ENCODE data around the gene NCKAP5.

NCKAP5 gene

GRCh38 chr2:133568172-133568571 is at the start of gene NCKAP5:
Gene NCKAP5 (minus strand): TSS chr2:133568463. CDS start chr2:133517526, 50,937 bp downstream.
- DNase-seq (ENCODE audit: low read depth in 2 of 2), result no peak

- DNase-seq (ENCODE audit: low read depth in 2 of 2), result no peak
These were observed 41.4 kb upstream of the NCKAP5 start for GRCh38 chr2:133609664-133610063.

DNA sequence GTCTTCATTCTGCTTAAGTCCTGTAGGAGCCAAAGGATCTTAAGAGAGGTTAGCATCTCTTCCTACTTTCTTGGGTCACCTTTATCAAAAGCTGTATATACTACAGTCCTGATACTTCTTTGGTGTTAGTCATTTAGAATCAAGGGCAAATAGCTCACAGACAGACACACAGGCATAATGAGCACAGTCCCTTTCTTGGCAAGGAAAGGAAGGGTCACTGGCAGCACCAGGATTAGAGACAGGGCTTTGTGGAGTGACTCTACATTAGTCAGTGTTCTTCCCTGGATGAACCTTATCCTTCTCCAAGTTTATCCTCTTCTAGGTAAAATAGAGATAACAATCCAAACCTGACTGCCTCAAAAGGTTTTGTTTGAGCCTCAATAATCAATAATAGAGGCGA is 40.0 kb upstream of the NCKAP5 start:
- DNase-seq (ENCODE audit: low read depth in 2 of 2), result no peak

DNA sequence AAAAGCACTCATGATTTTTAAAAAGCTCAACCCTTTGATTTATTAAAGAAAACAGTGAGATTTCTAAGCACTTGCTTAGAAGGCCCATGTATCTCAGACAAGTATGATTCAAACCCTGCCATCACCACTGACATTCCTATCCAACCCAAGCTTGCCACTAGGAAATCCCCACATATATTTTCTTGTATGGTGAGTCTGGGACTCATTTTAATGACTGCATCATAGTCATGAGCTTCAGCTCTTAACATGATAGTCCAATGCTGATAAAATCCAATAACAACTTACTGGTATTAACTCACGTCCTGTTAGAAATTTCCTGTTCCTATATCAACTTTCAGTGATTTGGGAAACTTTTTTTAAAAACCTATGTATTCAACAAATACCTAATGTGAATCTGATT is 39.4 kb upstream of the NCKAP5 start:
- DNase-seq (ENCODE audit: low read depth in 2 of 2), result no peak

GRCh38 chr2:133606616-133607015 is 38.4 kb upstream of the NCKAP5 start:
- DNase-seq (ENCODE audit: low read depth in 2 of 2), result no peak

- DNase-seq (ENCODE audit: low read depth in 2 of 2), result no peak
These were observed 37.5 kb upstream of the NCKAP5 start for GRCh38 chr2:133605766-133606137.

DNA sequence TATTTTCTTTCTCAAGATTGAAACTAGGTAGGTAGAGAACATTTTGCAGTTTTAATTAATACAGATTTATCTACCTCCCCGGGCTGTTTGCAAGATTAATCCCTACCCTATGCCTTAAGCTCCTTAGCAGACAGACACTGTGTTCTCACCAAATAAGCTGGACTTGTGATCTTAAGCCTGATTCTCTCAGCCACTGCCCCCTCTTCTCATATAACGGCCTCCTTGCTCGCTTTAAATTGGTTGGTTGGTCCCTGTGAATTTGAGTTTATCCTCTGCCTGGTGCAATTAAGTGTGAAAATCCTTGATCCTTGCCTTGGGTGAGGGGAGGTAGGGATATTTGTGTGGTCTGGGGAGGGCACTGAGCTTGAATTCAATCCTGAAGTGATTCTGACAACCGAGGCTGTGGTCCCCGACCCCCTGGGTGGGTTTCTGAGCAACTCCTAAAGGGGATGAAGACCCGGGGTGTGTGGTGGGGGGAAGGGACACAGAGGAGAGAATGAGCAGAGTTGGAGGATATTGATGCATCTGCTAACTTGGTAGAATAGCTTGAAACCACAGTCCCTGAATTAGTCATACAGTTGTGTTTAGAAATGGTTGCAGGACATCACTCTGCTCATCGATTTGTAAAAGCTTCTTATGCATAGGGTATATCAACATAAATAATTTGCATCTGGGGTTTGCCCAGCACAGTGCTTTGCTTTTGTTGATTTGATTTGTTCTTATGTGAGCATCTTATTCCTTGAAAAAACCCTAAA is 36.9 kb upstream of the NCKAP5 start:
- no peak for DNase-seq (ENCODE audit: low read depth in 2 of 2)

DNA sequence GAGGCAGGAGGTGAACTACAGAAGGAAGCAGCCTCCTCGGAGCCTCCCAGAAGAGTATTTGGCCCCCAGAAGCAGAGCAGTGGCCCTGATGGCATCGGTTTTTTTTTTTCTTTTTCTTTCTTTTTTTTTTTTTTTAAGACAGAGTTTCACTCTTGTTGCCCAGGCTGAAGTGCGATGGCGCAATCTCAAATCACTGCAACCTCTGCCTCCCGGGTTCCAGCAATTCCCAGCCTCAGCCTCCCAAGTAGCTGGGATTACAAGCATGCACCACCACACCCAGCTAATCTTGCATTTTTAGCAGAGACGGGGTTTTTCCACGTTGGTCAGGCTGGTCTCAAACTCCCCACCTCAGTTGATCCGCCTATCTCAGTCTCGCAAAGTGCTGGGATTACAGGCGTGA is 34.8 kb upstream of the NCKAP5 start:
- DNase-seq (ENCODE audit: low read depth in 2 of 2), result no peak

- no peak for DNase-seq (ENCODE audit: low read depth in 2 of 2)
These were observed 34.3 kb upstream of the NCKAP5 start for GRCh38 chr2:133602538-133602937.

DNA sequence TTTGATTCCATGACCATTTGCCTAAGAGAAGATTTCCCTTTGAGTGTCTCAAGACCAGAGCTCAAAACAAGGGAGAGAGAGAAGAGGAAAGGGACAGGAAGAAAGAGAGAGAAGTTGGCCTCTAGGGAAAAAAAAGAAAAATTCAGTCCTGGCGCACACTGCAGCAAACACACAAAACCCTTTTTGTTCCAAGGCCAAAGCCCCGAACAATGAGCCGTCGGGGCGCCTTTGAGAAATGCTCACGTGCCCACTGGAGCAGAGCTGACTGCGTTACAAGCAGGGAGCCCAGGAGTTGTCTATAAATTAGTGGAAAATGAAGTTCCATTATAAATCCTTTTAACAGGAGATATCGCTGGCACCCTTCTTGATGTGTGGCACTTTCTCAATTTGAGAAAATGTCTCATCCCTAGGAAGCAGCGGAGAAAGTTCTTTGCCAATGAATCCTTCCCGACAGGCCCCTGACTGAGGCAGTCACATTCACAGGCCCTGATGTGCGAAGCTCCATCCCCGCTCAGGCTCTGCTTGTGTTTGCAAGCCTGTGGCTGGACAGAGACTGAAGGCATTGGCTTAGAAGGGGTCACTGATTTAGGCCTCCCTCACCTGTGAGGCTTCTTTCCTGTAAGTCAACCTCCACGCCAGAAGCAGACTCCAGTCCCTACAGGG is 32.1 kb upstream of the NCKAP5 start:
- DNase-seq (ENCODE audit: low read depth in 2 of 2), result no peak

DNA sequence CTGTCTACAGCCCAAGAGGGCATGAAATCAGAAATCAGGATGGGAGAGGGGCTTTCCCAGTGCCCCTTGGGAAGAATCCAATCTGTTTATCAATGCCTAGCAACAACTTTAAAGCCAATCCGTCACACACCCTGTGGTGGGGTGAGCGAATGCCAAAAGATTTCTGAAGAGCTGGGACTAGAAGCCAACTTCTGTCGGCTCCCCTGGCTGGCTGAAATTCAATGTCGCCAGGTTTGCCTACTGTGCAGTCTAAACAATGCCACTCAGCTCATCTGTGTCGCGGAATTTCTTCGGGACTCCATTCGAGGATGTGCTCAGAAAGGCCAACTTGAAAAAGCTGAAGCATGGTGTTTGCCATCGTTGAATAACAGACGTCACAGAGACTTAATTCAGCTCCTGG is 31.5 kb upstream of the NCKAP5 start:
- DNase-seq (ENCODE audit: low read depth in 2 of 2), result no peak

GRCh38 chr2:133599211-133599803 is 31.0 kb upstream of the NCKAP5 start:
- no peak for DNase-seq (ENCODE audit: low read depth in 2 of 2)

DNA sequence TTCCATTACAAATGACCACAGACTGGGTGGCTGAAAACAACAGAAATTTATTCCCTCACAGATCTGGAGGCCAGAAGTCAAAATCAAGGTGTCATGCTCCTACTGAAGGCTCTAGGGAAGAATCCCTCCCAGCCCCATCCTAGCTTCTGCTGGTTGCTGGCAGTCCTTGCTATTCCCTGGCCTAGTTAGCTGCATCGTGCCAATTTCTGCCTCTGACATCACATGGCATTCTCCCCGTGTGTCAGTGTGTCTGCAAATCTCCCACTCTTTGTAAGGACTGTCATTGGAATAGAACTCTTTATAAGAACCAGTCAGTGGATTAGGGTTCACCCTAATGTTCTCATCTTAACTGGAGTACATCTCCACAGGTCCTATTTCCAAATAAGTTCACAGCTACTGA is 30.5 kb upstream of the NCKAP5 start:
- DNase-seq (ENCODE audit: low read depth in 2 of 2), result no peak

DNA sequence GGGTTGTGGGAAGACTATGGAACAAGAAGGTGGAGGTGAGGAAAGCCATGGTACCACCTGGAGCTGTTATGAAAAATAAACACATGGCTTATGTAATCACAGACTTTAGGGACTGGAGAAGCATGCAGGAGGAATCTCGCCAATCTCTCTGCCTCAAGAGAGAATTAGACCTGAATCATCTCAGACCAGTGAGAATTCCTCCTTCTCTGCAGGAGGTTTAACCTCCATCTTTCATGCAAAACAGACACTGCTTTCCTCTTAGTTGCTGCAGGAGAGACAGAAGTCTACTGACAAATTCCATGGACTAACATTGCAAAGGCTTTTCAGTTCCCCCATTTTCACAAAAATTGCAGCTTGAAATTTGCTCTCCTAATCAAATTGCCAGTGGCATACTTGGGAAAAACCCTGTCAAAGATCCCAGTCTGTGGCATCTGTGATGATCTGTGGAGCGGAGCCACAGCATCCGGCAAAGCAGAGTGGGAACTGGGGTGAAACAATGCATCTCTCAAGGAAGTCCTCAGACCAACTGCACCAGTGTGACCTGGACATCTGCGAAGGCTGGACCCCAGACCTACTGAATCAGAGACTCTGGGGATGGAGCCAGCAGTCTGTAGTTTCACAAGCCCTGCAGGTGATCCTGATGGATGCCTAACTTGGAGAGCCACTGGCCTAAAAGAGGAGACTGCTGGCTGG is 28.6 kb upstream of the NCKAP5 start:
- no peak for DNase-seq (ENCODE audit: low read depth in 2 of 2)

- DNase-seq (ENCODE audit: low read depth in 2 of 2), result no peak
These were observed 22.9 kb upstream of the NCKAP5 start for GRCh38 chr2:133591164-133591563.

- no peak for DNase-seq (ENCODE audit: low read depth in 2 of 2)
These were observed 21.2 kb upstream of the NCKAP5 start for GRCh38 chr2:133589456-133589855.

DNA sequence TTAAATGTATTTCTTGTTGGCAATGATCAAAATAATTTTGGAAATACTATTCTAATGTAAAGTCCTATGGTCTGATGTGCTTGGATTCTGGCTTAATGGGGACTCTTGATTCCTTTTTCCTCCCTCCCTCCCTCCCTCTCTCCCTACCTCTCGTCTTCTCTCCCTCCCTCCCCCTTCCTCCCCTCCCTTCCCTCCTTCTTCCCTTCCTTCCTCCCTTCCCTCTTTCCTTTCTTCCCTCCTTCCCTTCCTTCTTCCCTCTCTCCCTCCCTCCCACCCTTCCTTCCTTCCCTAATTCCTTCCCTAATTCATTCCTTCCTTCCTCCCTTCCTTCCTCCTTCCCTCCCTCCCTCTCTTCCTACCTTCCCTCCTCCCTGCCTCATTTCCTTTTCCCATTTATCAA is 19.9 kb upstream of the NCKAP5 start:
- no peak for DNase-seq (ENCODE audit: low read depth in 2 of 2)

DNA sequence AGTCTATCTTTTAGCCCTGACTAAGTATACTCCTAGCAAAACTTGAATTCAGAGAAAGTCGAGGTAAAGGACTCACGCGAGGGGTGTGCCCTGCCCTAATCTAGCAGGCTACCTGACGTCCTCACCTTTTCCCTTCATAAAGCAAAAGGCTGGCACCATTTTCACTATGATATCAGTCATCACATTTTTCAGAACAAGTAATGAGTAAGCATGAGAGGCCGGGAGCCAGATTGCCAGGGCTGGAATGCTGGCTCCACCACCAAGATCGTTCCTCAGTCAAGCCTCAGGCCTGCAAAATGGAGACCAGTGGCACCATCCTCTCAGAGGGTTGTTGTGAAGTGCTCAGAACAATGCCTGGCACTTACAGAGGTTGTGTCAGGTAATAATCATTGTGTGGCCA is 18.7 kb upstream of the NCKAP5 start:
- DNase-seq (ENCODE audit: low read depth in 2 of 2), result no peak

DNA sequence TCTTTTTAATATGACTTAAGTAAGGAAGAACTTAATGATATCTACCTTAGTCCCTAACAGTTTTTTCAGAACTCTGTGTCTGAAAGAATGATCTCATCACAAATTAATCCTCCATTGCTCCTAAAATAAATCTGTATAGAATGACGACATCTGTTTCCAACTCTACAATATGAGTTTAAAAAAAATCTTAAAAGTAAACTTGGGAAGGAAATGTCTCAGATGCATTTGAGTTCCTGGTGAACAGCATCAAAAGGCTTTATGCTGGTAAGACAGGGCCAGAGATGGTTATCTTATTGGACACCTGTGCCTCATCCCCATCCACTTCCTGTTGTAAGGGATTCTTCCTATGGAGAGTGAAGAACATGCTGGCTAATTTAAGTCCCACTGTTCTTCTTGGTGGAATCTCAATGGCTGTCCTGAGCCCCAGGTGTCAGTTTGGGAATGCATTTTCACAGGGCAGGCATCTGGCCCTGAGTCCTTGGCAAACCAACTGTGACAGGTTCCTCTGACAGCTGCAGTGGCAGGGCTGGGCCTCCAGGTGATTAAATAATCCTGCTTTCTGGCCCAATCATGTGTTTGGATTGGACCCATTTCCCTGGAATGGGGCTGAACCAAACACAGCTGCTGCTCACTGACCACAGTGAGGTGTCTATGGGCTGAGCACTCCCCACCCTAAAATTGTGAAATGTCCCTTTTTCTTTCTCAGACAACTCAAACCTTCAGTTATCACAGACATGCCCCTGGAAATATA is 12.9 kb upstream of the NCKAP5 start:
- DNase-seq (ENCODE audit: low read depth in 2 of 2), result no peak

- no peak for DNase-seq (ENCODE audit: low read depth in 2 of 2)
These were observed 11.0 kb upstream of the NCKAP5 start for GRCh38 chr2:133579274-133579673.

GRCh38 chr2:133576714-133577113 is 8.5 kb upstream of the NCKAP5 start:
- DNase-seq (ENCODE audit: low read depth in 2 of 2), result no peak

DNA sequence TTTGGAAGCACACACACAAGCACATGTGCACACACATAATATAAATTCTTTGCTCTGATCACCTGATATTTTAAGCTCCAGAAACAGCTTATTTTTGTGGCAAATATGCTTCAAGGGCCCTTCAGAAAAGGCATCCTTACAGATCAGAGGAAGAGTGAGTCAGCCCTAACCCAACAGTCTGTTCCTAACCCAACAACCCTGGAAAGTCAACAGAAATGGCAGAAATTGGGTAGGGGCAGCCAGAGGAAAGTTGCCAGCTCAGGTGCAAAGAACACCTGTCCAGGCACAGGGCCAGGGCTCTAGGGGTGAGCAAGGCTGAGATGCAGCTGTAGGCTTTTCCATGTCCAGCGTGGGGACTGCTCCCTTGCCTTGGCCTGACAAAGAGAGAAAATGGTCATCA is 6.4 kb upstream of the NCKAP5 start:
- DNase-seq (ENCODE audit: low read depth in 2 of 2), result no peak

Data from stimulated activated CD4-positive, alpha-beta T cell treated with anti-CD3 and anti-CD28 coated beads, Interleukin-12 subunit alpha, Interleukin-12 subunit beta, amount 100 ng/mL, for 24 hours (primary cell).